Hypothalamus (tissue), 51 donors: ENCODE results near the gene BRCA1.
"Not testable (repeated sequence)": the region's sequence is repeated elsewhere in the genome, so short reads cannot be mapped to it uniquely, and the experiment has no call there.

Experiments used
- DNase-seq, 51 donors: peaks; one replicate each; lab custom pipeline; 2025; lab: John Stamatoyannopoulos, UW

BRCA1 gene

GRCh38 chr17:43010667-43011308 is 114.4 kb downstream of the BRCA1 start:
- DNase-seq = no peak

- peak in 46 of 51 donors; percentile 10 to 78 (median 56) for DNase-seq
Measured at GRCh38 chr17:43006639-43007551, 118.3 kb downstream of the BRCA1 start, which contains the start of gene IFI35. Gene IFI35 (plus strand): TSS chr17:43006784. CDS start chr17:43006948, 164 bp downstream.

GRCh38 chr17:43003542-43004172 is 121.5 kb downstream of the BRCA1 start:
- DNase-seq = peak in 1 of 51 donors; percentile 3

- not testable (repeated sequence) for DNase-seq
Measured at GRCh38 chr17:43000894-43001293, 124.3 kb downstream of the BRCA1 start.

GRCh38 chr17:42999003-42999525 is 126.1 kb downstream of the BRCA1 start:
- DNase-seq = no peak

- DNase-seq = peak; percentile 51 to 99 (median 97)
Measured at GRCh38 chr17:42997984-42998938, 126.9 kb downstream of the BRCA1 start, which contains the start of gene RPL27. Gene RPL27 (plus strand): TSS chr17:42998419. CDS start chr17:42998751, 332 bp downstream.

GRCh38 chr17:42997390-42997983 is 127.7 kb downstream of the BRCA1 start:
- no peak for DNase-seq
